ENCODE measurements around the gene PMIS2.

PMIS2 gene

DNA sequence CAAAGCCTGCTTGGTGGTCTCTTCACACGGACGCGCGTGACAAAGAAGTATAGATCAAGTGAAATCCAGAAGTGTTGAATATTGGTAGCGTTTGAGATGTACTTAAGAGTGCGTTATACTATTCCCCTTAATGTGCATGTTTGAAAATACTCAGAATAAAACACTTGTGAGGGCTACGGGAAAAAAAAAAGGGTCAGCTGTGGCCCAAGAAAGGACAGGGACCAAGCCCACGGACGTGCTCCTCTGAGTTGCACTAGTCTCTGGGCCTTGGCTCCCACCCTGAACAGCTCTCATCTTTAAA lies 42.2 kb downstream of the PMIS2 start:
- Histone ChIP-seq H3K4me1 (ENCODE audit: insufficient read depth, low read length, severe bottlenecking) (peaks cover 19% of the 10 kb centered on the region), H3K9ac (ENCODE audit: low read length) (peak overlapping the region; percentile 72), H3K4me3 (ENCODE audit: low read depth, low read length, poor library complexity, severe bottlenecking) (peak overlapping the region; percentile 100), H3K4me2 (ENCODE audit: low read length) (peak overlapping the region; percentile 89), H3F3A (ENCODE audit: insufficient read depth, low read length) (no peaks in the 10 kb centered on the region), H3K36me3 (ENCODE audit: insufficient read depth, low read length) (peaks cover 28% of the 10 kb centered on the region), H4K20me1 (ENCODE audit: insufficient read depth, low read length) (no peaks in the 10 kb centered on the region), H3K9me2 (ENCODE audit: low read depth, low read length) (no peaks in the 10 kb centered on the region), H3K27me3 (ENCODE audit: insufficient read depth, low read length) (no peaks in the 10 kb centered on the region), H3K79me2 (ENCODE audit: insufficient read depth, low read length) (peaks cover 5% of the 10 kb centered on the region; the same call in 1 of the 2 replicates), H3K27ac (ENCODE audit: low read depth, low read length, poor library complexity, severe bottlenecking) (peak overlapping the region; percentile 33), H2AFZ (ENCODE audit: low read length) (no peak overlapping the region), H3K9me3 (ENCODE audit: low read length) (no peaks in the 10 kb centered on the region)
- no peak for TF ChIP-seq EZH2 (IDR thresholded peaks at IDR 0.05; ENCODE audit: borderline replicate concordance, low read length)
- TF ChIP-seq, protein P1, sequence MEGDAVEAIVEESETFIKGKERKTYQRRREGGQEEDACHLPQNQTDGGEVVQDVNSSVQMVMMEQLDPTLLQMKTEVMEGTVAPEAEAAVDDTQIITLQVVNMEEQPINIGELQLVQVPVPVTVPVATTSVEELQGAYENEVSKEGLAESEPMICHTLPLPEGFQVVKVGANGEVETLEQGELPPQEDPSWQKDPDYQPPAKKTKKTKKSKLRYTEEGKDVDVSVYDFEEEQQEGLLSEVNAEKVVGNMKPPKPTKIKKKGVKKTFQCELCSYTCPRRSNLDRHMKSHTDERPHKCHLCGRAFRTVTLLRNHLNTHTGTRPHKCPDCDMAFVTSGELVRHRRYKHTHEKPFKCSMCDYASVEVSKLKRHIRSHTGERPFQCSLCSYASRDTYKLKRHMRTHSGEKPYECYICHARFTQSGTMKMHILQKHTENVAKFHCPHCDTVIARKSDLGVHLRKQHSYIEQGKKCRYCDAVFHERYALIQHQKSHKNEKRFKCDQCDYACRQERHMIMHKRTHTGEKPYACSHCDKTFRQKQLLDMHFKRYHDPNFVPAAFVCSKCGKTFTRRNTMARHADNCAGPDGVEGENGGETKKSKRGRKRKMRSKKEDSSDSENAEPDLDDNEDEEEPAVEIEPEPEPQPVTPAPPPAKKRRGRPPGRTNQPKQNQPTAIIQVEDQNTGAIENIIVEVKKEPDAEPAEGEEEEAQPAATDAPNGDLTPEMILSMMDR (IDR thresholded peaks at IDR 0.05; ENCODE audit: low read length): no peak

DNA sequence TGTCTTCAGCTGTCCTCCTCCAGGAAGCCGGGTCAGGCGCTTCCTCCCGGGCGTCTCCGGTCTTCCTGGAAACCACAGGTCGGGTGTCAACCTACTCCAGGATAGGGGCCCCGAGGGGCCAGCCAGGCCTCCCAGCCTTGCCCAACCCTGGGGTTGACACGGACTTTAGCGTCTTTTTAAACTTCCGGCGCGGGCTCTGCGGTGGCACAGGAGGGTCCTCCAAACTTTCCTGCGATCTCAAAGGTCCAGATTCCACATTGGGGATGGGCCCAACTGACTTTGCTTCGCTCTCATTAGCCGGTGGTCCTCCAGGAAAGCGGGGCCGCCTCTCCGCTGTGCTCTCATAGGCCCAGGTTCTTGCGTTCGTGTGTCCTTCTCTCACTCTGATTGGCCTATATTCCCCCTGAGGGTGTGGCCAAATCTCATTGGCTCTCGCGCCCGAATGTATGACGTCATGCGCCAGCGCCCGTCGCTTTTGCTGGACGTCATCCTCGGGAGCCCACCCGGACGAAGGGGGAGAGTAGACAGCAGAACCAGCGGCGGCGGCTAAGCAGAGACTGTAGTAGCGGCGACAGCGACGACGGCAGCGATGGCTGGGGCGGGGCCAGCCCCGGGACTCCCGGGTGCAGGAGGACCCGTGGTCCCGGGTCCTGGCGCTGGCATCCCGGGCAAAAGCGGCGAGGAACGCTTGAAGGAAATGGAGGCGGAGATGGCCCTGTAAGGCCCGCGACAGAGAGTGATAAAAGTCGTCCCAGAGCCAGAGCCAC lies 42.8 kb downstream of the PMIS2 start, which contains the start of gene RBM42:
RBM42 (plus strand) TSS at position 472 of the 767 bp plus-strand sequence; CDS start at position 590, 118 bp downstream.
- Histone ChIP-seq H4K20me1 (ENCODE audit: insufficient read depth, low read length) (no peaks in the 10 kb centered on the region), H3K4me3 (ENCODE audit: low read depth, low read length, poor library complexity, severe bottlenecking) (peak within 1 kb of the TSS; percentile 100), H3K4me1 (ENCODE audit: insufficient read depth, low read length, severe bottlenecking) (peaks cover 19% of the 10 kb centered on the region), H2AFZ (ENCODE audit: low read length) (no peak within 1 kb of the TSS), H3K4me2 (ENCODE audit: low read length) (peak within 1 kb of the TSS; percentile 100), H3F3A (ENCODE audit: insufficient read depth, low read length) (no peaks in the 10 kb centered on the region), H3K9ac (ENCODE audit: low read length) (peak within 1 kb of the TSS; percentile 100), H3K79me2 (ENCODE audit: insufficient read depth, low read length) (peaks cover 5% of the 10 kb centered on the region; the same call in 1 of the 2 replicates), H3K27me3 (ENCODE audit: insufficient read depth, low read length) (no peaks in the 10 kb centered on the region), H3K9me2 (ENCODE audit: low read depth, low read length) (no peaks in the 10 kb centered on the region), H3K36me3 (ENCODE audit: insufficient read depth, low read length) (peaks cover 31% of the 10 kb centered on the region), H3K27ac (ENCODE audit: low read depth, low read length, poor library complexity, severe bottlenecking) (peak within 1 kb of the TSS; percentile 33), H3K9me3 (ENCODE audit: low read length) (no peaks in the 10 kb centered on the region)
- TF ChIP-seq, protein P1 (IDR thresholded peaks at IDR 0.05; ENCODE audit: low read length): no peak
- no peak for TF ChIP-seq EZH2 (IDR thresholded peaks at IDR 0.05; ENCODE audit: borderline replicate concordance, low read length)

DNA sequence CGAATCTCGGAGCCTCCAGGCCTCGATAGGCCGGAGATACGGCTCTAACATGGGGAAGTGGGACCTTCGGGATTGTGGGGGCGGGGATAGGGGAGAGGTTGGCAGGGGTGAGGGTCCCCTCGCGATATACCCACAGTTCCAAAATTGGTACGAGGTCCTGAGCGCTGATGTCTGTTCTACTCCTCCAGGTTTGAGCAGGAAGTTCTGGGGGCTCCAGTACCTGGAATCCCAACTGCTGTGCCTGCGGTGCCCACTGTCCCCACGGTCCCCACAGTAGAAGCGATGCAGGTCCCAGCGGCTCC lies 43.3 kb downstream of the PMIS2 start:
- H2AFZ ChIP-seq (ENCODE audit: low read length): no peak overlapping the region
- no peaks in the 10 kb centered on the region for H3K9me2 ChIP-seq (ENCODE audit: low read depth, low read length)
- H3K27me3 ChIP-seq (ENCODE audit: insufficient read depth, low read length): no peaks in the 10 kb centered on the region
- no peaks in the 10 kb centered on the region for H3F3A ChIP-seq (ENCODE audit: insufficient read depth, low read length)
- peaks cover 5% of the 10 kb centered on the region; the same call in 1 of the 2 replicates for H3K79me2 ChIP-seq (ENCODE audit: insufficient read depth, low read length)
- H4K20me1 ChIP-seq (ENCODE audit: insufficient read depth, low read length): no peaks in the 10 kb centered on the region
- peak overlapping the region; percentile 100 for H3K9ac ChIP-seq (ENCODE audit: low read length)
- peaks cover 37% of the 10 kb centered on the region for H3K36me3 ChIP-seq (ENCODE audit: insufficient read depth, low read length)
- H3K27ac ChIP-seq (ENCODE audit: low read depth, low read length, poor library complexity, severe bottlenecking): no peak overlapping the region
- TF ChIP-seq EZH2 (IDR thresholded peaks at IDR 0.05; ENCODE audit: borderline replicate concordance, low read length): no peak
- TF ChIP-seq, protein P1 (IDR thresholded peaks at IDR 0.05; ENCODE audit: low read length): no peak
- no peaks in the 10 kb centered on the region for H3K9me3 ChIP-seq (ENCODE audit: low read length)
- peak overlapping the region; percentile 100 for H3K4me3 ChIP-seq (ENCODE audit: low read depth, low read length, poor library complexity, severe bottlenecking)
- H3K4me1 ChIP-seq (ENCODE audit: insufficient read depth, low read length, severe bottlenecking): peaks cover 19% of the 10 kb centered on the region
- H3K4me2 ChIP-seq (ENCODE audit: low read length): peak overlapping the region; percentile 100

Data from OCI-LY1 (cell line).